ENCODE measurements around the gene ZBTB48.

DNA sequence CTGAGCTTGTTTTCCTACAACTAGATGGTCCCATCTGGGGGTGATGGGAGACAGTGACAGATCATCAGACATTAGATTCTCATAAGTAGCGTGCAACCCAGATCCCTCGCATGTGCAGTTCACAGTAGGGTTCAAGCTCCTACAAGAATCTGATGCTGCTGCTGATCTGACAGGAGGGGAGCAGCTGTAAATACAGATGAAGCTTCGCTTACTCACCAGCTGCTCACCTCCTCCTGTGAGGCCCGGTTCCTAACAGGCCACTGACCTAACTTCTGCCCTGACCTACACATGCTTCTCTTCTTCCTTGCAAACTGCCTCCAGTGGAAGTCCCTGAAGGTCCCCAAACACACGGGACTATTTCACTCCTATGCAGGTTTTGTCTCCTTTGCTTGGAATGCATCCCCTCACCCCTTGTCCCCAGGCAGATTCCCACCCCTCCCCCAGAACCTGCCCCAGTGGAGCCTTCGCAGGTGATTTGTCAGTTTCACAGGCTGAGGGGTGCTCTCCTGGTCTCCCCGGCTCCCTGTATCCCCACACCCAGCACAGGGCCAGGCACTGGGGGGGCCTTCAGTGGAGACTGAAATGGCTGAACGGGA is 5.7 kb upstream of the ZBTB48 start:
- TF ChIP-seq, protein P1, sequence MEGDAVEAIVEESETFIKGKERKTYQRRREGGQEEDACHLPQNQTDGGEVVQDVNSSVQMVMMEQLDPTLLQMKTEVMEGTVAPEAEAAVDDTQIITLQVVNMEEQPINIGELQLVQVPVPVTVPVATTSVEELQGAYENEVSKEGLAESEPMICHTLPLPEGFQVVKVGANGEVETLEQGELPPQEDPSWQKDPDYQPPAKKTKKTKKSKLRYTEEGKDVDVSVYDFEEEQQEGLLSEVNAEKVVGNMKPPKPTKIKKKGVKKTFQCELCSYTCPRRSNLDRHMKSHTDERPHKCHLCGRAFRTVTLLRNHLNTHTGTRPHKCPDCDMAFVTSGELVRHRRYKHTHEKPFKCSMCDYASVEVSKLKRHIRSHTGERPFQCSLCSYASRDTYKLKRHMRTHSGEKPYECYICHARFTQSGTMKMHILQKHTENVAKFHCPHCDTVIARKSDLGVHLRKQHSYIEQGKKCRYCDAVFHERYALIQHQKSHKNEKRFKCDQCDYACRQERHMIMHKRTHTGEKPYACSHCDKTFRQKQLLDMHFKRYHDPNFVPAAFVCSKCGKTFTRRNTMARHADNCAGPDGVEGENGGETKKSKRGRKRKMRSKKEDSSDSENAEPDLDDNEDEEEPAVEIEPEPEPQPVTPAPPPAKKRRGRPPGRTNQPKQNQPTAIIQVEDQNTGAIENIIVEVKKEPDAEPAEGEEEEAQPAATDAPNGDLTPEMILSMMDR (IDR thresholded peaks at IDR 0.05; ENCODE audit: low read length): no peak
- TF ChIP-seq EZH2phosphoT487 (IDR thresholded peaks at IDR 0.05; ENCODE audit: low read length): no peak

All from MM.1S (cell line).